Measurements from ENCODE around the gene ARHGAP8. TPM values are rescaled to one million over a fixed set of nuclear protein-coding genes. Genes with fewer than 3 reads are reported as not detected.

The ARHGAP8 gene
- total and polyA plus RNA-seq, 10 of the 15 experiments (the other 5 are each of a cell fraction or from before 2014, with no cell fraction given): 0.33 TPM; not detected in 9

DNA sequence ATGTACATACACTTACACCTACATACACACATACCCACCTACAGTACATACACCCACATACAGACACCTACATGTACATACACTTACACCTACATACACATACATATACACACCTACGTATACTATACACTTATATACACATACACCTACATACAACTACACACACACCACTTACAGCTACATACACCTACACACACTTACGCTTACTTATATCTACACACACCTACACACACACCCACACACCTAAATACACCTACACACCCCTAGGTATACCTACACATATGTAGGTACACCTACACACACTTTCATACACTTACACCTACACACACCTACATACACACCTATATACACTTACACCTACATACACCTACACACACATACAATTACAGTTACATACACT, 61.0 kb downstream of the ARHGAP8 start (continued):
- TF ChIP-seq, protein P1, sequence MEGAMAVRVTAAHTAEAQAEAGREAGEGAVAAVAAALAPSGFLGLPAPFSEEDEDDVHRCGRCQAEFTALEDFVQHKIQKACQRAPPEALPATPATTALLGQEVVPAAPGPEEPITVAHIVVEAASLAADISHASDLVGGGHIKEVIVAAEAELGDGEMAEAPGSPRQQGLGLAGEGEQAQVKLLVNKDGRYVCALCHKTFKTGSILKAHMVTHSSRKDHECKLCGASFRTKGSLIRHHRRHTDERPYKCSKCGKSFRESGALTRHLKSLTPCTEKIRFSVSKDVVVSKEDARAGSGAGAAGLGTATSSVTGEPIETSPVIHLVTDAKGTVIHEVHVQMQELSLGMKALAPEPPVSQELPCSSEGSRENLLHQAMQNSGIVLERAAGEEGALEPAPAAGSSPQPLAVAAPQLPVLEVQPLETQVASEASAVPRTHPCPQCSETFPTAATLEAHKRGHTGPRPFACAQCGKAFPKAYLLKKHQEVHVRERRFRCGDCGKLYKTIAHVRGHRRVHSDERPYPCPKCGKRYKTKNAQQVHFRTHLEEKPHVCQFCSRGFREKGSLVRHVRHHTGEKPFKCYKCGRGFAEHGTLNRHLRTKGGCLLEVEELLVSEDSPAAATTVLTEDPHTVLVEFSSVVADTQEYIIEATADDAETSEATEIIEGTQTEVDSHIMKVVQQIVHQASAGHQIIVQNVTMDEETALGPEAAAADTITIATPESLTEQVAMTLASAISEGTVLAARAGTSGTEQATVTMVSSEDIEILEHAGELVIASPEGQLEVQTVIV (IDR thresholded peaks at IDR 0.05; ENCODE audit: borderline replicate concordance, partially characterized antibody): no peak
- TF ChIP-seq, protein P2, sequence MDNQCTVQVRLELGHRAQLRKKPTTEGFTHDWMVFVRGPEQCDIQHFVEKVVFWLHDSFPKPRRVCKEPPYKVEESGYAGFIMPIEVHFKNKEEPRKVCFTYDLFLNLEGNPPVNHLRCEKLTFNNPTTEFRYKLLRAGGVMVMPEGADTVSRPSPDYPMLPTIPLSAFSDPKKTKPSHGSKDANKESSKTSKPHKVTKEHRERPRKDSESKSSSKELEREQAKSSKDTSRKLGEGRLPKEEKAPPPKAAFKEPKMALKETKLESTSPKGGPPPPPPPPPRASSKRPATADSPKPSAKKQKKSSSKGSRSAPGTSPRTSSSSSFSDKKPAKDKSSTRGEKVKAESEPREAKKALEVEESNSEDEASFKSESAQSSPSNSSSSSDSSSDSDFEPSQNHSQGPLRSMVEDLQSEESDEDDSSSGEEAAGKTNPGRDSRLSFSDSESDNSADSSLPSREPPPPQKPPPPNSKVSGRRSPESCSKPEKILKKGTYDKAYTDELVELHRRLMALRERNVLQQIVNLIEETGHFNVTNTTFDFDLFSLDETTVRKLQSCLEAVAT (IDR thresholded peaks at IDR 0.05): no peak

DNA sequence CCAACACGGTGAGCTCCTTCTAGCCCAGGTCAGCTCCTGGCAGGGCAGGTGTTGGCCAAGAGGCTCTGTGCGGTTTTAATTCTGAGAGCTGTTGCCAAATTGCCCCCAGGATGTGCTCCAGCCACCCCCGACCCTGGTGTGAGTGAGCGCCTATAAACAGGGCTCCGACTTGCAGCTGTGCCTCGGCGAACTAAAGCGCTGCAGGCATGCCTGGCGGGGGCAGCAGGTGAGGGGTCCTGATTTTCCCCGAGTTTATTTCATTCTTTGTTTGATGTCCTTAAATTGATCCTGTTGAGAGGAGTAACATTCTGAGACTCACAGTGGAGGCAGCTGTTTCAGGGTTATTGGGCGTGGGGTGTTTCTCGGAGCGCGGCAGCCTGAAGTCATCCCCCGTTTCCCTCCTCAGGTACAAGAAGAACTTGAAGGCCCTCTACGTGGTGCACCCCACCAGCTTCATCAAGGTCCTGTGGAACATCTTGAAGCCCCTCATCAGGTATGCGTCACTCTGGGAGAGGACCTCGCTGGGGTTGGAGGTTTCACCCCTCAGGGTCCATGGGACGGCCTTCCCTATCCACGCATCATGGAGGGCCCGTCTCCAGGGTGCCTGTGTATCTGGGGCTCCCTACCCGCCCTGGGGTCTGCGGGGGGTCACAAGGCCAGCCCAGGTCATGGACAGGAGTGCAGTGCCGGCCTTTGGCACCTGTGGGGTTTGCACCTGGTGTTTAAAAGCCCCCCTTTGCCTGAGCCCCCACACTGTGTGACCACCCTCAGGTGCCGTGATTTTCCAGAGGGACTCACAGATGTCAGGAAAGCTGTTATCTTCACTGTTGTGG, 62.1 kb downstream of the ARHGAP8 start:
- DNase-seq (ENCODE audit: low read depth, low spot score): no peak
- ChIA-PET CTCF (no interaction called here), RAD21 (ENCODE audit: unreplicated experiment) (no interaction called here), SMC1A (ENCODE audit: uncharacterized antibody, unreplicated experiment) (no interaction called here), POLR2A (no interaction called here)
- in situ Hi-C loops (cut with MboI): no loop called here
- FAIRE-seq: no peak
- WGBS (ENCODE audit: insufficient coverage, insufficient replicate concordance, low lambda C conversion rate, missing lambda C conversion rate): 54% methylated on average over 25 of the region's 25 CpGs
- Histone ChIP-seq H3K4me2 (ENCODE audit: control insufficient read depth, insufficient read depth) (no peak overlapping the region), H3K79me2 (ENCODE audit: control insufficient read depth, insufficient read depth, low read length) (no peaks in the 10 kb centered on the region), H3K4me3 (no peak overlapping the region), H3K27me3 (replicated peaks in 1 of 2; ENCODE audit: control insufficient read depth in 2 of 2, insufficient read depth in 2 of 2, low read length in 1 of 2) (no peaks in the 10 kb centered on the region), H3K36me3 (ENCODE audit: control insufficient read depth in 2 of 2, insufficient read depth in 2 of 2, low read length in 1 of 2) (no peaks in the 10 kb centered on the region), H3K9me3 (replicated peaks; ENCODE audit: control insufficient read depth, insufficient read depth, low read length) (no peaks in the 10 kb centered on the region), H3K4me1 (ENCODE audit: control insufficient read depth, insufficient read depth, low read length) (no peaks in the 10 kb centered on the region), H4K20me1 (ENCODE audit: control insufficient read depth, insufficient read depth) (no peaks in the 10 kb centered on the region; the same call in 1 of the 2 replicates), H3K9ac (ENCODE audit: control insufficient read depth, insufficient read depth, low read length) (no peak overlapping the region), H3K27ac (ENCODE audit: control insufficient read depth, insufficient read depth) (no peak overlapping the region), H2AFZ (ENCODE audit: control insufficient read depth, low read depth, low read length) (no peak overlapping the region)
- intact Hi-C loops (cut with micrococcal nuclease; ENCODE audit: unreplicated experiment): no loop called here
- ATAC-seq: no peak
- no TSS peak for BruUV-seq (replicated peaks)
- TF ChIP-seq CEBPB (IDR thresholded peaks at IDR 0.05; ENCODE audit: borderline replicate concordance in 1 of 2, low read depth in 2 of 2, low read length in 2 of 2) (no peak), SIN3A (IDR thresholded peaks at IDR 0.05; ENCODE audit: low read depth, low read length) (no peak), SMAD1 (IDR thresholded peaks at IDR 0.05; ENCODE audit: low read depth, partially characterized antibody) (no peak), EGR1 (IDR thresholded peaks at IDR 0.05; ENCODE audit: borderline replicate concordance in 1 of 2, low read depth in 2 of 2, low read length in 2 of 2) (no peak)
- TF ChIP-seq, protein P3, sequence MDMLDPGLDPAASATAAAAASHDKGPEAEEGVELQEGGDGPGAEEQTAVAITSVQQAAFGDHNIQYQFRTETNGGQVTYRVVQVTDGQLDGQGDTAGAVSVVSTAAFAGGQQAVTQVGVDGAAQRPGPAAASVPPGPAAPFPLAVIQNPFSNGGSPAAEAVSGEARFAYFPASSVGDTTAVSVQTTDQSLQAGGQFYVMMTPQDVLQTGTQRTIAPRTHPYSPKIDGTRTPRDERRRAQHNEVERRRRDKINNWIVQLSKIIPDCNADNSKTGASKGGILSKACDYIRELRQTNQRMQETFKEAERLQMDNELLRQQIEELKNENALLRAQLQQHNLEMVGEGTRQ (IDR thresholded peaks at IDR 0.05; ENCODE audit: borderline replicate concordance, low read depth, low read length): no peak
- TF ChIP-seq, protein P4, sequence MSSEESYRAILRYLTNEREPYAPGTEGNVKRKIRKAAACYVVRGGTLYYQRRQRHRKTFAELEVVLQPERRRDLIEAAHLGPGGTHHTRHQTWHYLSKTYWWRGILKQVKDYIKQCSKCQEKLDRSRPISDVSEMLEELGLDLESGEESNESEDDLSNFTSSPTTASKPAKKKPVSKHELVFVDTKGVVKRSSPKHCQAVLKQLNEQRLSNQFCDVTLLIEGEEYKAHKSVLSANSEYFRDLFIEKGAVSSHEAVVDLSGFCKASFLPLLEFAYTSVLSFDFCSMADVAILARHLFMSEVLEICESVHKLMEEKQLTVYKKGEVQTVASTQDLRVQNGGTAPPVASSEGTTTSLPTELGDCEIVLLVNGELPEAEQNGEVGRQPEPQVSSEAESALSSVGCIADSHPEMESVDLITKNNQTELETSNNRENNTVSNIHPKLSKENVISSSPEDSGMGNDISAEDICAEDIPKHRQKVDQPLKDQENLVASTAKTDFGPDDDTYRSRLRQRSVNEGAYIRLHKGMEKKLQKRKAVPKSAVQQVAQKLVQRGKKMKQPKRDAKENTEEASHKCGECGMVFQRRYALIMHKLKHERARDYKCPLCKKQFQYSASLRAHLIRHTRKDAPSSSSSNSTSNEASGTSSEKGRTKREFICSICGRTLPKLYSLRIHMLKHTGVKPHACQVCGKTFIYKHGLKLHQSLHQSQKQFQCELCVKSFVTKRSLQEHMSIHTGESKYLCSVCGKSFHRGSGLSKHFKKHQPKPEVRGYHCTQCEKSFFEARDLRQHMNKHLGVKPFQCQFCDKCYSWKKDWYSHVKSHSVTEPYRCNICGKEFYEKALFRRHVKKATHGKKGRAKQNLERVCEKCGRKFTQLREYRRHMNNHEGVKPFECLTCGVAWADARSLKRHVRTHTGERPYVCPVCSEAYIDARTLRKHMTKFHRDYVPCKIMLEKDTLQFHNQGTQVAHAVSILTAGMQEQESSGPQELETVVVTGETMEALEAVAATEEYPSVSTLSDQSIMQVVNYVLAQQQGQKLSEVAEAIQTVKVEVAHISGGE (CRISPR knock-in tag; IDR thresholded peaks at IDR 0.05): no peak
- TF ChIP-seq, protein P5, sequence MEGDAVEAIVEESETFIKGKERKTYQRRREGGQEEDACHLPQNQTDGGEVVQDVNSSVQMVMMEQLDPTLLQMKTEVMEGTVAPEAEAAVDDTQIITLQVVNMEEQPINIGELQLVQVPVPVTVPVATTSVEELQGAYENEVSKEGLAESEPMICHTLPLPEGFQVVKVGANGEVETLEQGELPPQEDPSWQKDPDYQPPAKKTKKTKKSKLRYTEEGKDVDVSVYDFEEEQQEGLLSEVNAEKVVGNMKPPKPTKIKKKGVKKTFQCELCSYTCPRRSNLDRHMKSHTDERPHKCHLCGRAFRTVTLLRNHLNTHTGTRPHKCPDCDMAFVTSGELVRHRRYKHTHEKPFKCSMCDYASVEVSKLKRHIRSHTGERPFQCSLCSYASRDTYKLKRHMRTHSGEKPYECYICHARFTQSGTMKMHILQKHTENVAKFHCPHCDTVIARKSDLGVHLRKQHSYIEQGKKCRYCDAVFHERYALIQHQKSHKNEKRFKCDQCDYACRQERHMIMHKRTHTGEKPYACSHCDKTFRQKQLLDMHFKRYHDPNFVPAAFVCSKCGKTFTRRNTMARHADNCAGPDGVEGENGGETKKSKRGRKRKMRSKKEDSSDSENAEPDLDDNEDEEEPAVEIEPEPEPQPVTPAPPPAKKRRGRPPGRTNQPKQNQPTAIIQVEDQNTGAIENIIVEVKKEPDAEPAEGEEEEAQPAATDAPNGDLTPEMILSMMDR (IDR thresholded peaks at IDR 0.05 in 2 of 3, conservative IDR thresholded peaks at IDR 0.05 in 1 of 3; ENCODE audit: control insufficient read depth in 2 of 3, extremely low read depth in 1 of 3, insufficient read depth in 1 of 3, low read depth in 3 of 3, low read length in 3 of 3): no peak

Measured in GM12878 (cell line).